MCF 10A (cell line): Measurements from ENCODE around the gene SPCS1. TPM values are rescaled to one million over a fixed set of nuclear protein-coding genes. Genes with fewer than 3 reads are reported as not detected.

ENCODE experiments used
- BruUV-seq: library from RNA; stranded (reverse); fragments of 400-500 nt; replicated peaks from 2 replicates; lab custom pipeline; 2021; lab: Mats Ljungman, UMichigan
- CTCF ChIA-PET: fragments of 300-600 bp; sonication (Branson Sonifier 250); formaldehyde crosslinking; extraction: SDS; loops from one replicate; lab custom pipeline; 2021; ENCODE audit warnings: antibody characterized with exemption, inconsistent platforms; lab: Yijun Ruan, JAX
- POLR2A ChIA-PET: fragments of 300-600, 350-650 bp; sonication (Branson Sonifier 250); formaldehyde crosslinking; extraction: SDS; loops from one replicate; lab custom pipeline; 2020; ENCODE audit warnings: antibody characterized with exemption, inconsistent platforms; lab: Yijun Ruan, JAX
- DNase-seq: peaks from one replicate; pipeline ENCODE4 v3.0.0-alpha.2; 2018; ENCODE audit not compliant: unreplicated experiment
- H3K27ac Mint-ChIP-seq: one replicate; pipeline ENCODE4 v1.8.0; 2022; ENCODE audit warnings: mild to moderate bottlenecking, low read depth, mixed read lengths; ENCODE audit not compliant: unreplicated experiment
- H3K27me3 Mint-ChIP-seq: one replicate; pipeline ENCODE4 v1.8.0; 2022; ENCODE audit warnings: mixed read lengths; ENCODE audit not compliant: insufficient read depth, unreplicated experiment
- H3K36me3 Mint-ChIP-seq: one replicate; pipeline ENCODE4 v1.8.0; 2022; ENCODE audit warnings: mild to moderate bottlenecking, moderate library complexity, mixed read lengths; ENCODE audit not compliant: insufficient read depth, unreplicated experiment
- H3K4me1 Mint-ChIP-seq: one replicate; pipeline ENCODE4 v1.8.0; 2022; ENCODE audit warnings: mixed read lengths; ENCODE audit not compliant: insufficient read depth, unreplicated experiment
- H3K4me3 Mint-ChIP-seq: one replicate; pipeline ENCODE4 v1.8.0; 2022; ENCODE audit warnings: mild to moderate bottlenecking, moderate library complexity, mixed read lengths; ENCODE audit not compliant: unreplicated experiment
- H3K9me3 Mint-ChIP-seq: one replicate; pipeline ENCODE4 v1.8.0; 2022; ENCODE audit warnings: mixed read lengths; ENCODE audit not compliant: unreplicated experiment
- intact Hi-C: fragments of 100-400 bp; cut with micrococcal nuclease; formaldehyde crosslinking; loops from 2 replicates; pipeline ENCODE4 v1.14.1; 2022
- total RNA-seq: library from RNA; stranded (reverse); gene quantifications from 2 replicates; pipeline ENCODE4 v1.2.3, GENCODE V29; 2022
- TF ChIP-seq, protein P1 (sequence below): fragments of 200-600 bp; IDR thresholded peaks from one replicate; pipeline ENCODE4 v1.8.0; 2022; ENCODE audit warnings: antibody characterized with exemption, mild to moderate bottlenecking; ENCODE audit not compliant: unreplicated experiment

The SPCS1 gene
- total RNA-seq, 1 experiment from 2014 or later: 135 TPM

GRCh38 chr3:52710512-52710911 is 4.6 kb downstream of the SPCS1 start:
- no peak overlapping the region for H3K4me3 Mint-ChIP-seq
- ChIA-PET POLR2A (interaction anchor here (1.0 kb wide), 1 partner anchor 10 kb away, joined by 3 read pairs; no protein-coding TSS in a partner anchor), CTCF (no interaction called here)
- no peaks in the 10 kb centered on the region for H3K27me3 Mint-ChIP-seq
- intact Hi-C loops: no loop called here
- no peak for DNase-seq
- no peak overlapping the region for H3K27ac Mint-ChIP-seq
- TF ChIP-seq, protein P1, sequence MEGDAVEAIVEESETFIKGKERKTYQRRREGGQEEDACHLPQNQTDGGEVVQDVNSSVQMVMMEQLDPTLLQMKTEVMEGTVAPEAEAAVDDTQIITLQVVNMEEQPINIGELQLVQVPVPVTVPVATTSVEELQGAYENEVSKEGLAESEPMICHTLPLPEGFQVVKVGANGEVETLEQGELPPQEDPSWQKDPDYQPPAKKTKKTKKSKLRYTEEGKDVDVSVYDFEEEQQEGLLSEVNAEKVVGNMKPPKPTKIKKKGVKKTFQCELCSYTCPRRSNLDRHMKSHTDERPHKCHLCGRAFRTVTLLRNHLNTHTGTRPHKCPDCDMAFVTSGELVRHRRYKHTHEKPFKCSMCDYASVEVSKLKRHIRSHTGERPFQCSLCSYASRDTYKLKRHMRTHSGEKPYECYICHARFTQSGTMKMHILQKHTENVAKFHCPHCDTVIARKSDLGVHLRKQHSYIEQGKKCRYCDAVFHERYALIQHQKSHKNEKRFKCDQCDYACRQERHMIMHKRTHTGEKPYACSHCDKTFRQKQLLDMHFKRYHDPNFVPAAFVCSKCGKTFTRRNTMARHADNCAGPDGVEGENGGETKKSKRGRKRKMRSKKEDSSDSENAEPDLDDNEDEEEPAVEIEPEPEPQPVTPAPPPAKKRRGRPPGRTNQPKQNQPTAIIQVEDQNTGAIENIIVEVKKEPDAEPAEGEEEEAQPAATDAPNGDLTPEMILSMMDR: no peak
- no peaks in the 10 kb centered on the region for H3K9me3 Mint-ChIP-seq
- BruUV-seq: no TSS peak
- peaks cover 36% of the 10 kb centered on the region for H3K36me3 Mint-ChIP-seq
- H3K4me1 Mint-ChIP-seq: no peaks in the 10 kb centered on the region

- no peaks in the 10 kb centered on the region for H3K27me3 Mint-ChIP-seq
- H3K4me1 Mint-ChIP-seq: no peaks in the 10 kb centered on the region
- intact Hi-C loops: no loop called here
- TF ChIP-seq, protein P1: no peak
- no peak overlapping the region for H3K27ac Mint-ChIP-seq
- no peak overlapping the region for H3K4me3 Mint-ChIP-seq
- POLR2A ChIA-PET: no interaction called here
- peaks cover 37% of the 10 kb centered on the region for H3K36me3 Mint-ChIP-seq
- no peak for DNase-seq
- no TSS peak for BruUV-seq
- H3K9me3 Mint-ChIP-seq: no peaks in the 10 kb centered on the region
- CTCF ChIA-PET: no interaction called here
Observed at GRCh38 chr3:52712291-52713212, 6.6 kb downstream of the SPCS1 start.

DNA sequence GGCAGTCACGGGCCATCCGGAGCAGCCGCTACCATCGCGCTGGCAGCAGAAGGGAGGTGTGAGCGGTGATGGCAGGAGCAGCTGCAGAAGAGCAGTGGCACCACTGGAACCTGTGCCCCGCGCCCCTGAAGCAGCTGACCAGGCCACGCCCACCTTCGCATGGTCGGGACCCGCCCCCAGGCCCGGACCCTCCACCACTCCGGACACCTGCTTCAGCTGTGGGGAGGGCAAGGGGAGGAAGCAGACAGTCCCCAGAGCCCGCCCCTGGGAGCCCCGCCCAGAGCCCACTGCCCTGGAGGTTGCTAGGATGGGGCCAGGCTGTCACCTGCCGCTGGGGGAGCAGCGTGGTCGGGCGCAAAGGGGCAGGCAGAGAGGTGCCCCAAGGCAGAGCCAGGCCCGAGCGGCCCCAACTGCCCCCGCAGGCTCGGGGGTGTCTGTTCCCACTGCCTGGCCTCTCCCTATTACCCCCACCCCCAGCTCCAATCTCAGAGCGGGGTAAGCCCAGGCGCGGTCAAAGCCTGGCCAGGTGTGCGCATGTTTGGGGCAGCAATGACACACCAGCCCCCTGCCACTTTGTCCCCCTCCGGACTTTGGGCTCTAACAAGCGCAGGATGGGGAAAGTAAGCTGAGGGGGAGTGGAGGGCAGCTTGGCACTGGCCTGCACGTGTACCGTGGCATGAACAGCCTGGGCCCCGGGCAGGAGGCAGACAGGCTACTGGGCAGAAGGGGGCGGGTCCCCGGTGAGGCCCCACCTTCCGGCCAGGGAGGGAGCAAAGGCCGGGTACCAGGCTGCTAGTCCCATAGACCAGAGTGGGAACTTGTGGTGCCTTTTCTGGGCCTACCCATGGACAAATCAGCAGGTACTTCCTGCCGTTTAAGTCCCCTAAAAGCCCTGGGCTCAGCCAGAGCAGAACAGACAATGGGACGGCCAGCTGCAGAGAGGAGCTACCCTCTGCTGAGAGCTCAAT is 8.7 kb downstream of the SPCS1 start:
- no peaks in the 10 kb centered on the region for H3K4me1 Mint-ChIP-seq
- BruUV-seq: no TSS peak
- H3K27me3 Mint-ChIP-seq: no peaks in the 10 kb centered on the region
- ChIA-PET POLR2A (interaction anchor here (0.5 to 2.4 kb wide), 2 partner anchors 9 to 1321 kb away, joined by 3 to 15 read pairs; partner anchors contain the start of genes GLT8D1 and SPCS1), CTCF (interaction anchor here (1.5 kb wide), 1 partner anchor 11 kb away, joined by 5 read pairs; no protein-coding TSS in a partner anchor)
- H3K9me3 Mint-ChIP-seq: no peaks in the 10 kb centered on the region
- intact Hi-C loops: no loop called here
- H3K27ac Mint-ChIP-seq: no peak overlapping the region
- DNase-seq: no peak
- H3K4me3 Mint-ChIP-seq: no peak overlapping the region
- TF ChIP-seq, protein P1: no peak
- H3K36me3 Mint-ChIP-seq: peaks cover 24% of the 10 kb centered on the region
